Vagina (tissue), 2 donors: Measurements from ENCODE around the gene NDUFV1. TPM values are rescaled to one million over a fixed set of nuclear protein-coding genes. Genes with fewer than 3 reads are reported as not detected.

Experiments
- DNase-seq, 2 donors: peaks; one replicate each; pipeline ENCODE4 v3.0.0-alpha.2; 2017; ENCODE audit errors: extremely low spot score in 2 of 2
- H3K27ac ChIP-seq: fragments of 200-600 bp; sonication (generic); one replicate; pipeline ENCODE4 v1.5.1; 2019
- H3K27me3 ChIP-seq: fragments of 200-600 bp; sonication (generic); one replicate; pipeline ENCODE4 v1.5.1; 2019
- H3K36me3 ChIP-seq, 2 donors: fragments of 200-600 bp; sonication (generic); one replicate each; pipeline ENCODE4 v1.5.1; 2017 to 2019
- H3K4me1 ChIP-seq: fragments of 200-600 bp; sonication (generic); one replicate; pipeline ENCODE4 v1.5.1; 2019
- H3K4me3 ChIP-seq, 2 donors: fragments of 200-600 bp; sonication (generic); 1 replicate in 1 of 2; 2 replicates in 1 of 2; pipeline ENCODE4 v1.5.1; 2016 to 2019
- H3K9me3 ChIP-seq: fragments of 200-600 bp; sonication (generic); one replicate; pipeline ENCODE4 v1.5.1; 2019
- CTCF ChIP-seq, 3 experiments: fragments of 450-650 bp in 2 of 3; fragments of 200-600 bp in 1 of 3; sonication (generic) in 1 of 3; IDR thresholded peaks; one replicate each; pipeline ENCODE4 v1.5.1; 2017 to 2019; ENCODE audit warnings: antibody characterized with exemption in 3 of 3, mild to moderate bottlenecking in 2 of 3, moderate library complexity in 2 of 3
- POLR2A ChIP-seq, 2 donors: fragments of 450-650 bp; IDR thresholded peaks; one replicate each; pipeline ENCODE4 v1.6.1; 2017; ENCODE audit warnings: antibody characterized with exemption in 2 of 2, mild to moderate bottlenecking in 2 of 2, moderate library complexity in 2 of 2
- POLR2AphosphoS5 ChIP-seq, 2 donors: sonication (generic); formaldehyde crosslinking; IDR thresholded peaks; one replicate each; pipeline ENCODE4 v1.9.0; 2017; ENCODE audit warnings: antibody characterized with exemption in 2 of 2, mild to moderate bottlenecking in 2 of 2, low read depth in 1 of 2; ENCODE audit not compliant: insufficient read depth in 1 of 2
- intact Hi-C: fragments of 100-400 bp; cut with DNase I; formaldehyde crosslinking; loops from one replicate; pipeline ENCODE4 v1.15.1; 2023
- total RNA-seq: library from RNA; depleted of rRNA; stranded (reverse); fragments of >200 nt; gene quantifications from one replicate; pipeline ENCODE4 v1.2.3, GENCODE V29; 2016

NDUFV1 gene
- total RNA-seq, 1 donor from 2014 or later = 254 TPM

DNA sequence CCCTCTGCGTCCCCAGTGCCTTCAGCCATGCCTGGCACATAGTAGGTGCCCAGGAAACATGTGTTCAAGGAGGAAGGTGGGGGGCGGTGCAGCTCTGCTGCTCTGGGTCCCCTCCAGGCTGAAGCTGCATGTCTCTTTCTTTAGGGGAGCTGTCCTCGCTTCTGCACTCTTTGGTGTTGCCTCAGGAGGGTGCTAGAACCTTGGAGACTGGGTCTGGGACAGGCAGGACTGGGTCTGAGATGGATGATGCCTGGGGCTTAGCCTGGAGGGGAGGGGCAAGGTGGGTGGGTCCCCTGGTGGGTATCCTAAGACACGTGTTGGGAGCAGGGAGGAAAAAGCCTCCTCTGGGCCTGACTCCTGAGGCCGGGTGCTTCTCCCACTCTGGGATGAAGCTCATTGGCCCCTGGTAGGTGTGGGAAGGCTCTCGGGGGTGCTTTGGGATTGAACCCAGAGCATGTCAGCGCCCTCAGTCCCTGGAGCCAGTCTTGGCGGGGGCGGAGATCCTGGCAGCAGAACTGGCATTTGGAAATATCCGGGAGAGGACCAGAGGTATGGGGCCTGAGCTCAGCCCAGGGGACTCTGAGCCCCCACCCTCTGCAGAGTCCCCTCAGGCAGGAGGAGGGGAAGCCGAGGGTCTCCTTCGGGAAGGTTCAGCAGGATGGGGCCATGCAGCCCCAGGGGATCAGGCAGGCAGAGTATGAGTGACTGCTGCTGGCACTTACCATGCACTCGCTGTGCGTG lies 29.8 kb upstream of the NDUFV1 start:
- no peak for DNase-seq
- Histone ChIP-seq H3K4me3 (no peak overlapping the region), H3K27ac (no peak overlapping the region), H3K27me3 (no peaks in the 10 kb centered on the region), H3K4me1 (no peaks in the 10 kb centered on the region), H3K36me3 (no peaks in the 10 kb centered on the region), H3K9me3 (no peaks in the 10 kb centered on the region)
- TF ChIP-seq POLR2A (IDR thresholded peaks at IDR 0.05) = no peak
- TF ChIP-seq POLR2AphosphoS5 (IDR thresholded peaks at IDR 0.05; ENCODE audit: insufficient read depth in 1 of 2, low read depth in 1 of 2) = no peak
- TF ChIP-seq CTCF (IDR thresholded peaks at IDR 0.05) = no peak
- intact Hi-C loops = no loop called here

GRCh38 chr11:67577951-67578350 lies 28.8 kb upstream of the NDUFV1 start:
- peaks cover 9% of the 10 kb centered on the region for H3K4me1 ChIP-seq
- DNase-seq = no peak
- no peaks in the 10 kb centered on the region for H3K36me3 ChIP-seq
- H3K27me3 ChIP-seq = no peaks in the 10 kb centered on the region
- H3K9me3 ChIP-seq = no peaks in the 10 kb centered on the region
- H3K27ac ChIP-seq = no peak overlapping the region
- intact Hi-C loops = no loop called here
- no peak for TF ChIP-seq CTCF (IDR thresholded peaks at IDR 0.05)
- H3K4me3 ChIP-seq = no peak overlapping the region

- peaks cover 0 to 16% of the 10 kb centered on the region in 2 donors for H3K36me3 ChIP-seq
- no peaks in the 10 kb centered on the region for H3K27me3 ChIP-seq
- no peak for DNase-seq
- peaks cover 32% of the 10 kb centered on the region for H3K4me1 ChIP-seq
- H3K9me3 ChIP-seq = no peaks in the 10 kb centered on the region
- intact Hi-C loops = no loop called here
- TF ChIP-seq POLR2A (IDR thresholded peaks at IDR 0.05) = no peak
- no peak for TF ChIP-seq POLR2AphosphoS5 (IDR thresholded peaks at IDR 0.05; ENCODE audit: insufficient read depth in 1 of 2, low read depth in 1 of 2)
- no peak for TF ChIP-seq CTCF (IDR thresholded peaks at IDR 0.05)
- peak overlapping the region; percentile 99 for H3K27ac ChIP-seq
- H3K4me3 ChIP-seq = no peak overlapping the region
These were observed 25.3 kb upstream of the NDUFV1 start for GRCh38 chr11:67581469-67581868.

DNA sequence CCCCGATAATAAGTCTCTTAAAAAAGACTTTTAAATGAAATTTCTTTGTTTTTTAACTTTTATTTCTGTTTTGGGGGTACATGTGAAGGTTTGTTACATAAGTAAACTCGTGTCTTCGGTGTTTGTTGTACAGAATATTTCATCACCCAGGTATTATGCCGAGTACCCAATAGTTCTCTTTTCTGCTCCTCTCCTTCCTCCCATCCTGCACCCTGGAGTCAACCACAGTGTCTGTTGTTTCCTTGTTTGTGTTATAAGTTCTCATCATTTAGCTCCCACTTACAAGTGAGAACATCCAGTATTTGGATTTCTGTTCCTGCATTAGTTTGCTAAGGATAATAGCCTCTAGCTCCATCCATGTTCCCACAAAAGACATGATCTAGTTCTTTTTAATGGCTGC lies 24.7 kb upstream of the NDUFV1 start:
- no peaks in the 10 kb centered on the region for H3K9me3 ChIP-seq
- no peak overlapping the region for H3K4me3 ChIP-seq
- intact Hi-C loops = no loop called here
- H3K27me3 ChIP-seq = no peaks in the 10 kb centered on the region
- H3K36me3 ChIP-seq = peaks cover 0 to 22% of the 10 kb centered on the region in 2 donors
- H3K27ac ChIP-seq = peak overlapping the region; percentile 99
- no peak for TF ChIP-seq CTCF (IDR thresholded peaks at IDR 0.05)
- no peak for TF ChIP-seq POLR2AphosphoS5 (IDR thresholded peaks at IDR 0.05; ENCODE audit: insufficient read depth in 1 of 2, low read depth in 1 of 2)
- TF ChIP-seq POLR2A (IDR thresholded peaks at IDR 0.05) = no peak
- H3K4me1 ChIP-seq = peaks cover 37% of the 10 kb centered on the region
- DNase-seq = no peak
